ENCODE results near the gene APOA5. TPM values are rescaled to one million over a fixed set of nuclear protein-coding genes. Genes with fewer than 3 reads are reported as not detected.
A peak's percentile ranks its signal among the peaks of the same experiment; 100 is the strongest.

Gene APOA5
- total and polyA plus RNA-seq, 2 of the 13 experiments (the other 11 are each of a cell fraction or from before 2014, with no cell fraction given) = 44.0 to 49.1 TPM

DNA sequence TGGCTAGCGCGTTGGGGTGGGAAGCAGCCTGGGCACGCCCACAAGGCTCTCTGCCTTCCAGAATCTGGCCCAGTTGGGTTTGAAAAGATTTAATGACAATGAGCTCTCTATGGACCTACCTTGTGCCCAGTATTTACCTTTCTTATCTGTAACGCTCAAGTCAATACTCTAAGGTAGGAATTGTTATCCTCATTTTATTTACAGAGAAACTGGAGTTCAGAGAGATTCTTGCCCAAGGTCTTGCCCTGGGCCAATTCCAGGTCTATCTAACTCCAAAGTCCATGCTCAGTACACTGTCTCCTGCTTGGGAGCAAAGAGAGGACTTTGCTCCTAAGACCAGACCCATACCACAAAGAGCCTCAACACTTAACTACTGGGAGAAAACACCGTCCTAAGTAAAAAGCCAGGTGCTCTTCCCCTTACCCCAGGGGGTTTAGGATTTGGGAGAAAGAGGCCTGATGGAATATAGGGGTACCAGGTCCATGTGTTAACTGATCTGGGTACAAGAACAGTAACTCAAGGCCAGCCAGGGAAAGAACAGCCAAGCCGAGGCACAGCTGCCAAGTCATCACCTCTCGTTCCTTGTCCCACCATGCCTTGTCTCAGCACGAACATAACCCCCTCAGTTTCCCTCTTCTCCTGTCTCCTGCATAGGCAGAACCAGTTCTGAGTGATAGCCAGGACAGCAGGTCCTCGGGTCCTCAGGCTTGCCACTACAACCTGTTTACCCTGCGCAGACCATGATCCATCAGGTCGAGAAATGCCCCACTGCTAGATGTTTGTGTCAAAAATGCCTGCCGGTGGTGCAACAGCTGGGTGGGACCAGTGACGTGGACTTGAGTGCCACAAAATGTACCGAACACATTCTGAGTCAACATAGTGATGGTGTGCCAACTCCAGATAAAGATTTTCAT lies 16.8 kb upstream of the APOA5 start (continued):
- TF ChIP-seq ZBTB3 (CRISPR knock-in tag; IDR thresholded peaks at IDR 0.05; ENCODE audit: borderline replicate concordance, low read depth) (no peak), ZNF670 (CRISPR knock-in tag; IDR thresholded peaks at IDR 0.05; ENCODE audit: borderline replicate concordance) (peak; percentile 27; the same call in 1 of the 2 replicates), ZNF552 (CRISPR knock-in tag; IDR thresholded peaks at IDR 0.05; ENCODE audit: borderline replicate concordance) (no peak), ZNF570 (CRISPR knock-in tag; IDR thresholded peaks at IDR 0.05; ENCODE audit: borderline replicate concordance) (no peak), ZNF317 (CRISPR knock-in tag; IDR thresholded peaks at IDR 0.05) (peak; percentile 76), SIX1 (CRISPR knock-in tag; IDR thresholded peaks at IDR 0.05; ENCODE audit: borderline replicate concordance) (peak; percentile 98), SRSF4 (IDR thresholded peaks at IDR 0.05; ENCODE audit: low read depth, low read length, poor library complexity, severe bottlenecking) (no peak), SP4 (CRISPR knock-in tag; IDR thresholded peaks at IDR 0.05) (no peak; the same call in 1 of the 2 replicates), KLF13 (CRISPR knock-in tag; IDR thresholded peaks at IDR 0.05) (no peak), NFE2L2 (IDR thresholded peaks at IDR 0.05; ENCODE audit: low read length) (no peak), ZNF256 (CRISPR knock-in tag; conservative IDR thresholded peaks at IDR 0.05) (no peak), PHF8 (CRISPR knock-in tag; IDR thresholded peaks at IDR 0.05) (peak; percentile 43; the same call in 1 of the 2 replicates), ZSCAN20 (CRISPR knock-in tag; IDR thresholded peaks at IDR 0.05; ENCODE audit: borderline replicate concordance) (no peak; the same call in 1 of the 2 replicates), ZNF614 (CRISPR knock-in tag; IDR thresholded peaks at IDR 0.05; ENCODE audit: borderline replicate concordance) (peak; percentile 35), CBX5 (CRISPR knock-in tag; IDR thresholded peaks at IDR 0.05; ENCODE audit: borderline replicate concordance) (peak; percentile 25; the same call in 1 of the 2 replicates), PAF1 (CRISPR knock-in tag; IDR thresholded peaks at IDR 0.05) (no peak), RFX1 (IDR thresholded peaks at IDR 0.05) (no peak), KDM3A (CRISPR knock-in tag; IDR thresholded peaks at IDR 0.05; ENCODE audit: low read depth) (peak; percentile 67), SRY (CRISPR knock-in tag; IDR thresholded peaks at IDR 0.05) (0 out of 2 replicates have a peak, but pooled peaks have one; percentile 35), ZFP36L2 (CRISPR knock-in tag; IDR thresholded peaks at IDR 0.05) (no peak), MZF1 (CRISPR knock-in tag; IDR thresholded peaks at IDR 0.05; ENCODE audit: borderline replicate concordance) (no peak)
- TF ChIP-seq, protein P1, sequence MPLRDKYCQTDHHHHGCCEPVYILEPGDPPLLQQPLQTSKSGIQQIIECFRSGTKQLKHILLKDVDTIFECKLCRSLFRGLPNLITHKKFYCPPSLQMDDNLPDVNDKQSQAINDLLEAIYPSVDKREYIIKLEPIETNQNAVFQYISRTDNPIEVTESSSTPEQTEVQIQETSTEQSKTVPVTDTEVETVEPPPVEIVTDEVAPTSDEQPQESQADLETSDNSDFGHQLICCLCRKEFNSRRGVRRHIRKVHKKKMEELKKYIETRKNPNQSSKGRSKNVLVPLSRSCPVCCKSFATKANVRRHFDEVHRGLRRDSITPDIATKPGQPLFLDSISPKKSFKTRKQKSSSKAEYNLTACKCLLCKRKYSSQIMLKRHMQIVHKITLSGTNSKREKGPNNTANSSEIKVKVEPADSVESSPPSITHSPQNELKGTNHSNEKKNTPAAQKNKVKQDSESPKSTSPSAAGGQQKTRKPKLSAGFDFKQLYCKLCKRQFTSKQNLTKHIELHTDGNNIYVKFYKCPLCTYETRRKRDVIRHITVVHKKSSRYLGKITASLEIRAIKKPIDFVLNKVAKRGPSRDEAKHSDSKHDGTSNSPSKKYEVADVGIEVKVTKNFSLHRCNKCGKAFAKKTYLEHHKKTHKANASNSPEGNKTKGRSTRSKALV (CRISPR knock-in tag; IDR thresholded peaks at IDR 0.05) = no peak; the same call in 1 of the 2 replicates
- TF ChIP-seq, protein P2, sequence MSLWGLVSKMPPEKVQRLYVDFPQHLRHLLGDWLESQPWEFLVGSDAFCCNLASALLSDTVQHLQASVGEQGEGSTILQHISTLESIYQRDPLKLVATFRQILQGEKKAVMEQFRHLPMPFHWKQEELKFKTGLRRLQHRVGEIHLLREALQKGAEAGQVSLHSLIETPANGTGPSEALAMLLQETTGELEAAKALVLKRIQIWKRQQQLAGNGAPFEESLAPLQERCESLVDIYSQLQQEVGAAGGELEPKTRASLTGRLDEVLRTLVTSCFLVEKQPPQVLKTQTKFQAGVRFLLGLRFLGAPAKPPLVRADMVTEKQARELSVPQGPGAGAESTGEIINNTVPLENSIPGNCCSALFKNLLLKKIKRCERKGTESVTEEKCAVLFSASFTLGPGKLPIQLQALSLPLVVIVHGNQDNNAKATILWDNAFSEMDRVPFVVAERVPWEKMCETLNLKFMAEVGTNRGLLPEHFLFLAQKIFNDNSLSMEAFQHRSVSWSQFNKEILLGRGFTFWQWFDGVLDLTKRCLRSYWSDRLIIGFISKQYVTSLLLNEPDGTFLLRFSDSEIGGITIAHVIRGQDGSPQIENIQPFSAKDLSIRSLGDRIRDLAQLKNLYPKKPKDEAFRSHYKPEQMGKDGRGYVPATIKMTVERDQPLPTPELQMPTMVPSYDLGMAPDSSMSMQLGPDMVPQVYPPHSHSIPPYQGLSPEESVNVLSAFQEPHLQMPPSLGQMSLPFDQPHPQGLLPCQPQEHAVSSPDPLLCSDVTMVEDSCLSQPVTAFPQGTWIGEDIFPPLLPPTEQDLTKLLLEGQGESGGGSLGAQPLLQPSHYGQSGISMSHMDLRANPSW (CRISPR knock-in tag; IDR thresholded peaks at IDR 0.05; ENCODE audit: borderline replicate concordance) = peak; percentile 91; the same call in 1 of the 2 replicates
- TF ChIP-seq, protein P3, sequence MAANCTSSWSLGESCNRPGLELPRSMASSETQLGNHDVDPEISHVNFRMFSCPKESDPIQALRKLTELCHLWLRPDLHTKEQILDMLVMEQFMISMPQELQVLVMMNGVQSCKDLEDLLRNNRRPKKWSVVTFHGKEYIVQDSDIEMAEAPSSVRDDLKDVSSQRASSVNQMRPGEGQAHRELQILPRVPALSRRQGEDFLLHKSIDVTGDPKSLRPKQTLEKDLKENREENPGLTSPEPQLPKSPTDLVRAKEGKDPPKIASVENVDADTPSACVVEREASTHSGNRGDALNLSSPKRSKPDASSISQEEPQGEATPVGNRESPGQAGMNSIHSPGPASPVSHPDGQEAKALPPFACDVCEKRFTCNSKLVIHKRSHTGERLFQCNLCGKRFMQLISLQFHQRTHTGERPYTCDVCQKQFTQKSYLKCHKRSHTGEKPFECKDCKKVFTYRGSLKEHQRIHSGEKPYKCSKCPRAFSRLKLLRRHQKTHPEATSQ (CRISPR knock-in tag; IDR thresholded peaks at IDR 0.05; ENCODE audit: borderline replicate concordance) = peak; percentile 91; the same call in 1 of the 2 replicates

Measured in HepG2 (cell line).